Measurements from ENCODE around the gene ELMO1.

DNA sequence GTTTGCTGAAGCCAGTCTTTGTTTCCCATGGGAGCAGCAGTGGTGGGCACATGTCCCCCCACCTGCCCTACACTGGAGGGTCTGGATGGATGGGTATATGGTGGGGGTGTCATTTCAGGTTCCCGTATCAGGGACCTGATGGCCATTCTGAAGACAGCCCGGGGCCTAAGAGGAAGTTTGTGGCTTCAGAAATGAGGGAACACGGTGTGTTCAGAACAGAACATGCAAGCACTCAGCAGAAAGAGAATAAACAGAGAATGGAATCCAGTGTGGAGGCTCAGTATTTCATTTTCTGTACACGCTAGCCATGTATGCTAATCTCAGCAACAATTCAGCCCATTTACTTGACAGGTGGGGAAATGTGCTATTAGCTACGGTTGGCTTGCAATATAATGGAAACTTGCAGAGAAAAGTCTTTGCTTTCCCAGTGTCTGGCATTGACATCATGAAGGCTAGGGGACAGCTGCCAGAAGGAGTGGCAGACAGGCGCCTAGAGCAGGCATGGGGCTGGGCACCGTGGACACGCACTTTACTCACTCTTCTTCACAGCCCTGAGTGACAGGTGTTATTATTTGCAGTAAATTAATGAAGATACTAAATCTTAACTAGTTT, 98.6 kb downstream of the ELMO1 start:
- TF ChIP-seq, protein P1, sequence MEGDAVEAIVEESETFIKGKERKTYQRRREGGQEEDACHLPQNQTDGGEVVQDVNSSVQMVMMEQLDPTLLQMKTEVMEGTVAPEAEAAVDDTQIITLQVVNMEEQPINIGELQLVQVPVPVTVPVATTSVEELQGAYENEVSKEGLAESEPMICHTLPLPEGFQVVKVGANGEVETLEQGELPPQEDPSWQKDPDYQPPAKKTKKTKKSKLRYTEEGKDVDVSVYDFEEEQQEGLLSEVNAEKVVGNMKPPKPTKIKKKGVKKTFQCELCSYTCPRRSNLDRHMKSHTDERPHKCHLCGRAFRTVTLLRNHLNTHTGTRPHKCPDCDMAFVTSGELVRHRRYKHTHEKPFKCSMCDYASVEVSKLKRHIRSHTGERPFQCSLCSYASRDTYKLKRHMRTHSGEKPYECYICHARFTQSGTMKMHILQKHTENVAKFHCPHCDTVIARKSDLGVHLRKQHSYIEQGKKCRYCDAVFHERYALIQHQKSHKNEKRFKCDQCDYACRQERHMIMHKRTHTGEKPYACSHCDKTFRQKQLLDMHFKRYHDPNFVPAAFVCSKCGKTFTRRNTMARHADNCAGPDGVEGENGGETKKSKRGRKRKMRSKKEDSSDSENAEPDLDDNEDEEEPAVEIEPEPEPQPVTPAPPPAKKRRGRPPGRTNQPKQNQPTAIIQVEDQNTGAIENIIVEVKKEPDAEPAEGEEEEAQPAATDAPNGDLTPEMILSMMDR (IDR thresholded peaks at IDR 0.05) = no peak
- TF ChIP-seq POLR2A (IDR thresholded peaks at IDR 0.05) = no peak
- no peak for TF ChIP-seq EP300 (IDR thresholded peaks at IDR 0.05)
